SK-N-SH treated with all-trans-retinoic acid at 6 μM for 48 hours (cell line): ENCODE results near the gene IYD.

Experiments
- ATAC-seq: fragments of 200-7000 bp; cut with Tn5 transposase; 3 replicates; pipeline ENCODE4 v1.9.1; 2020; ENCODE audit warnings: mild to moderate bottlenecking, moderate library complexity
- BACH2 ChIP-seq: fragments of 250-450 bp; sonication (Bioruptor Pico); IDR thresholded peaks from 2 replicates; pipeline ENCODE4 v1.9.0; 2021; ENCODE audit warnings: mild to moderate bottlenecking, borderline replicate concordance
- CSDC2 ChIP-seq: fragments of 250-450 bp; sonication (Bioruptor Pico); IDR thresholded peaks from 2 replicates; pipeline ENCODE4 v1.5.0; 2020; ENCODE audit warnings: mild to moderate bottlenecking, moderate library complexity
- ESRRG ChIP-seq: fragments of 250-450 bp; sonication (Bioruptor Pico); IDR thresholded peaks from 2 replicates; pipeline ENCODE4 v1.6.1; 2021; ENCODE audit warnings: mild to moderate bottlenecking
- GLIS3 ChIP-seq: fragments of 250-450 bp; sonication (Bioruptor Pico); IDR thresholded peaks from 2 replicates; pipeline ENCODE4 v1.5.0; 2020; ENCODE audit warnings: mild to moderate bottlenecking, moderate library complexity
- ISL1 ChIP-seq: fragments of 250-450 bp; sonication (Bioruptor Pico); IDR thresholded peaks from 2 replicates; pipeline ENCODE4 v2.1.2; 2022; ENCODE audit warnings: mild to moderate bottlenecking, moderate library complexity
- OSR1 ChIP-seq: fragments of 250-450 bp; sonication (Bioruptor Pico); IDR thresholded peaks from 2 replicates; pipeline ENCODE4 v1.8.0; 2022; ENCODE audit warnings: moderate library complexity, mild to moderate bottlenecking, inconsistent platforms
- PPARA ChIP-seq: fragments of 250-450 bp; sonication (Bioruptor Pico); IDR thresholded peaks from 2 replicates; pipeline ENCODE4 v1.5.0; 2020; ENCODE audit warnings: mild to moderate bottlenecking, borderline replicate concordance
- RARB ChIP-seq: fragments of 250-450 bp; sonication (Bioruptor Pico); IDR thresholded peaks from 2 replicates; pipeline ENCODE4 v1.8.0; 2021; ENCODE audit warnings: mild to moderate bottlenecking, moderate library complexity
- SNAI2 ChIP-seq: fragments of 250-450 bp; sonication (Bioruptor Pico); IDR thresholded peaks from 2 replicates; pipeline ENCODE4 v1.5.0; 2020; ENCODE audit warnings: mild to moderate bottlenecking, moderate library complexity
- TCF4 ChIP-seq: fragments of 250-450 bp; sonication (Bioruptor Pico); IDR thresholded peaks from 2 replicates; pipeline ENCODE4 v1.8.0; 2021; ENCODE audit warnings: mild to moderate bottlenecking, moderate library complexity, borderline replicate concordance
- TOX ChIP-seq: fragments of 250-450 bp; sonication (Bioruptor Pico); IDR thresholded peaks from 2 replicates; pipeline ENCODE4 v1.8.0; 2021; ENCODE audit warnings: mild to moderate bottlenecking, moderate library complexity, borderline replicate concordance
- ZC3H10 ChIP-seq: fragments of 250-450 bp; sonication (Bioruptor Pico); IDR thresholded peaks from 2 replicates; pipeline ENCODE4 v1.5.1; 2021; ENCODE audit warnings: mild to moderate bottlenecking, moderate library complexity
- ZFP3 ChIP-seq: fragments of 250-450 bp; sonication (Bioruptor Pico); IDR thresholded peaks from 2 replicates; pipeline ENCODE4 v1.5.0; 2020; ENCODE audit warnings: mild to moderate bottlenecking, moderate library complexity
- ZFP30 ChIP-seq: fragments of 450-650 bp; formaldehyde crosslinking; IDR thresholded peaks from 2 replicates; pipeline ENCODE4 v1.5.0; 2022; ENCODE audit warnings: mild to moderate bottlenecking, moderate library complexity
- ZNF565 ChIP-seq: fragments of 450-650 bp; formaldehyde crosslinking; conservative IDR thresholded peaks from 2 replicates; pipeline ENCODE4 v1.5.0; 2020; ENCODE audit warnings: low read depth, mild to moderate bottlenecking, moderate library complexity
- ZNF70 ChIP-seq: fragments of 450-650 bp; formaldehyde crosslinking; IDR thresholded peaks from 2 replicates; pipeline ENCODE4 v1.5.0; 2020; ENCODE audit warnings: mild to moderate bottlenecking, moderate library complexity
- ZNF8 ChIP-seq: fragments of 450-650 bp; formaldehyde crosslinking; IDR thresholded peaks from 2 replicates; pipeline ENCODE4 v1.5.0; 2020; ENCODE audit warnings: mild to moderate bottlenecking, moderate library complexity
- TF ChIP-seq, protein P1 (sequence below): fragments of 250-450 bp; sonication (Bioruptor Pico); IDR thresholded peaks from 2 replicates; pipeline ENCODE4 v1.8.0; 2021; ENCODE audit warnings: low read depth, mild to moderate bottlenecking, moderate library complexity, borderline replicate concordance
- TF ChIP-seq, protein P2 (sequence below): fragments of 250-450 bp; sonication (Bioruptor Pico); IDR thresholded peaks from 2 replicates; pipeline ENCODE4 v1.5.0; 2020; ENCODE audit warnings: mild to moderate bottlenecking, moderate library complexity
- TF ChIP-seq, protein P3 (sequence below): fragments of 250-450 bp; sonication (Bioruptor Pico); IDR thresholded peaks from 2 replicates; pipeline ENCODE4 v1.5.1; 2021; ENCODE audit warnings: mild to moderate bottlenecking, moderate library complexity
- TF ChIP-seq, protein P4 (sequence below): fragments of 250-450 bp; sonication (Bioruptor Pico); IDR thresholded peaks from 2 replicates; pipeline ENCODE4 v1.8.0; 2020; ENCODE audit warnings: mild to moderate bottlenecking, moderate library complexity, borderline replicate concordance
- TF ChIP-seq, protein P5 (sequence below): fragments of 250-450 bp; sonication (Bioruptor Pico); IDR thresholded peaks from 2 replicates; pipeline ENCODE4 v1.5.1; 2020; ENCODE audit warnings: low read depth, mild to moderate bottlenecking, moderate library complexity

Gene IYD

DNA sequence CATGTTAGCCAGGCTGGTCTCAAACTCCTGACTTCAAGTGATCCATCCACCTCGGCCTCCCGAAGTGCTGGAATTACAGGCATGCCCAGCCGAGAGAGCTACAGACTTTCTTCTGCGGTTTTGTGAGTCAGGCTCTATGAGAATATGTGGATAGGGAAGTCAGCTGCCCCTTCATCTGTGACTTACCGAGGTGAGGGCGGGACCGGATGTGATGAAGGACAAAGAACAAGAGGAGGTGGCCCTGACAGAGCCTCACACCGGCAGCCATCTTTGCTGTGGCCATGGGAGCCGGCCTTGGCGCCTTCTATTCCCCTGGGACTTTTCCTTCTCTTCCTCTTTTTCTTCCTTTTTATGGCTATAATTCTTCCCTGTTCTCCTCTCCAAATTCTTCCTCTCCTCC is 67.0 kb downstream of the IYD start (continued):
- TF ChIP-seq, protein P1, sequence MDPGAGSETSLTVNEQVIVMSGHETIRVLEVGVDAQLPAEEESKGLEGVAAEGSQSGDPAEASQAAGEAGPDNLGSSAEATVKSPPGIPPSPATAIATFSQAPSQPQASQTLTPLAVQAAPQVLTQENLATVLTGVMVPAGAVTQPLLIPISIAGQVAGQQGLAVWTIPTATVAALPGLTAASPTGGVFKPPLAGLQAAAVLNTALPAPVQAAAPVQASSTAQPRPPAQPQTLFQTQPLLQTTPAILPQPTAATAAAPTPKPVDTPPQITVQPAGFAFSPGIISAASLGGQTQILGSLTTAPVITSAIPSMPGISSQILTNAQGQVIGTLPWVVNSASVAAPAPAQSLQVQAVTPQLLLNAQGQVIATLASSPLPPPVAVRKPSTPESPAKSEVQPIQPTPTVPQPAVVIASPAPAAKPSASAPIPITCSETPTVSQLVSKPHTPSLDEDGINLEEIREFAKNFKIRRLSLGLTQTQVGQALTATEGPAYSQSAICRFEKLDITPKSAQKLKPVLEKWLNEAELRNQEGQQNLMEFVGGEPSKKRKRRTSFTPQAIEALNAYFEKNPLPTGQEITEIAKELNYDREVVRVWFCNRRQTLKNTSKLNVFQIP (CRISPR knock-in tag), result no peak
- TF ChIP-seq ESRRG (CRISPR knock-in tag) (no peak), BACH2 (CRISPR knock-in tag) (no peak), ZFP3 (CRISPR knock-in tag) (no peak)

DNA sequence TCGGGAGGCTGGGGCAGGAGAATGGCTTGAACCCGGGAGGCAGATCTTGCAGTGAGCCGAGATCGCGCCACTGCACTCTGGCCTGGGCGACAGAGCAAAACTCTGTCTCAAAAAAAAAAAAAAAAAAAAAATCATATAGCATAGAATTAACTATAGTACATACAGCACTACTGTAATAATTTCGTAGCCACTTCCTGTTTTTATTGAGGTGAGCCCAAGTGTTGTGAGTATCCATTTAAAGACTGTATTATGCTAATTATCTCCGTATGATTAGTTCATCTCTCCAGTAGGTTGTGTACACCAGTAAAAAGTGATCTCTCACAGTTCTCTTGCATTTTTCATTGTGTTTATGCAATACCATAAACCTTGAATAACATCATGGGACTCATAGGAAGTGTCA is 70.6 kb downstream of the IYD start:
- TF ChIP-seq ZNF8 (CRISPR knock-in tag) (no peak), TOX (CRISPR knock-in tag) (no peak), GLIS3 (CRISPR knock-in tag) (no peak), OSR1 (CRISPR knock-in tag) (no peak), ZNF565 (CRISPR knock-in tag) (no peak), ESRRG (CRISPR knock-in tag) (no peak), RARB (CRISPR knock-in tag) (no peak), ZC3H10 (no peak), PPARA (CRISPR knock-in tag) (no peak), ISL1 (no peak), ZFP3 (CRISPR knock-in tag) (no peak), CSDC2 (CRISPR knock-in tag) (no peak), TCF4 (CRISPR knock-in tag) (no peak), ZNF70 (no peak)
- TF ChIP-seq, protein P2, sequence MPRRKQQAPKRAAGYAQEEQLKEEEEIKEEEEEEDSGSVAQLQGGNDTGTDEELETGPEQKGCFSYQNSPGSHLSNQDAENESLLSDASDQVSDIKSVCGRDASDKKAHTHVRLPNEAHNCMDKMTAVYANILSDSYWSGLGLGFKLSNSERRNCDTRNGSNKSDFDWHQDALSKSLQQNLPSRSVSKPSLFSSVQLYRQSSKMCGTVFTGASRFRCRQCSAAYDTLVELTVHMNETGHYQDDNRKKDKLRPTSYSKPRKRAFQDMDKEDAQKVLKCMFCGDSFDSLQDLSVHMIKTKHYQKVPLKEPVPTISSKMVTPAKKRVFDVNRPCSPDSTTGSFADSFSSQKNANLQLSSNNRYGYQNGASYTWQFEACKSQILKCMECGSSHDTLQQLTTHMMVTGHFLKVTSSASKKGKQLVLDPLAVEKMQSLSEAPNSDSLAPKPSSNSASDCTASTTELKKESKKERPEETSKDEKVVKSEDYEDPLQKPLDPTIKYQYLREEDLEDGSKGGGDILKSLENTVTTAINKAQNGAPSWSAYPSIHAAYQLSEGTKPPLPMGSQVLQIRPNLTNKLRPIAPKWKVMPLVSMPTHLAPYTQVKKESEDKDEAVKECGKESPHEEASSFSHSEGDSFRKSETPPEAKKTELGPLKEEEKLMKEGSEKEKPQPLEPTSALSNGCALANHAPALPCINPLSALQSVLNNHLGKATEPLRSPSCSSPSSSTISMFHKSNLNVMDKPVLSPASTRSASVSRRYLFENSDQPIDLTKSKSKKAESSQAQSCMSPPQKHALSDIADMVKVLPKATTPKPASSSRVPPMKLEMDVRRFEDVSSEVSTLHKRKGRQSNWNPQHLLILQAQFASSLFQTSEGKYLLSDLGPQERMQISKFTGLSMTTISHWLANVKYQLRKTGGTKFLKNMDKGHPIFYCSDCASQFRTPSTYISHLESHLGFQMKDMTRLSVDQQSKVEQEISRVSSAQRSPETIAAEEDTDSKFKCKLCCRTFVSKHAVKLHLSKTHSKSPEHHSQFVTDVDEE (CRISPR knock-in tag), result no peak
- TF ChIP-seq, protein P3, sequence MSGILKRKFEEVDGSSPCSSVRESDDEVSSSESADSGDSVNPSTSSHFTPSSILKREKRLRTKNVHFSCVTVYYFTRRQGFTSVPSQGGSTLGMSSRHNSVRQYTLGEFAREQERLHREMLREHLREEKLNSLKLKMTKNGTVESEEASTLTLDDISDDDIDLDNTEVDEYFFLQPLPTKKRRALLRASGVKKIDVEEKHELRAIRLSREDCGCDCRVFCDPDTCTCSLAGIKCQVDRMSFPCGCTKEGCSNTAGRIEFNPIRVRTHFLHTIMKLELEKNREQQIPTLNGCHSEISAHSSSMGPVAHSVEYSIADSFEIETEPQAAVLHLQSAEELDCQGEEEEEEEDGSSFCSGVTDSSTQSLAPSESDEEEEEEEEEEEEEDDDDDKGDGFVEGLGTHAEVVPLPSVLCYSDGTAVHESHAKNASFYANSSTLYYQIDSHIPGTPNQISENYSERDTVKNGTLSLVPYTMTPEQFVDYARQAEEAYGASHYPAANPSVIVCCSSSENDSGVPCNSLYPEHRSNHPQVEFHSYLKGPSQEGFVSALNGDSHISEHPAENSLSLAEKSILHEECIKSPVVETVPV (CRISPR knock-in tag), result no peak
- TF ChIP-seq, protein P4, sequence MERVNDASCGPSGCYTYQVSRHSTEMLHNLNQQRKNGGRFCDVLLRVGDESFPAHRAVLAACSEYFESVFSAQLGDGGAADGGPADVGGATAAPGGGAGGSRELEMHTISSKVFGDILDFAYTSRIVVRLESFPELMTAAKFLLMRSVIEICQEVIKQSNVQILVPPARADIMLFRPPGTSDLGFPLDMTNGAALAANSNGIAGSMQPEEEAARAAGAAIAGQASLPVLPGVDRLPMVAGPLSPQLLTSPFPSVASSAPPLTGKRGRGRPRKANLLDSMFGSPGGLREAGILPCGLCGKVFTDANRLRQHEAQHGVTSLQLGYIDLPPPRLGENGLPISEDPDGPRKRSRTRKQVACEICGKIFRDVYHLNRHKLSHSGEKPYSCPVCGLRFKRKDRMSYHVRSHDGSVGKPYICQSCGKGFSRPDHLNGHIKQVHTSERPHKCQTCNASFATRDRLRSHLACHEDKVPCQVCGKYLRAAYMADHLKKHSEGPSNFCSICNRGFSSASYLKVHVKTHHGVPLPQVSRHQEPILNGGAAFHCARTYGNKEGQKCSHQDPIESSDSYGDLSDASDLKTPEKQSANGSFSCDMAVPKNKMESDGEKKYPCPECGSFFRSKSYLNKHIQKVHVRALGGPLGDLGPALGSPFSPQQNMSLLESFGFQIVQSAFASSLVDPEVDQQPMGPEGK (CRISPR knock-in tag), result no peak
- TF ChIP-seq, protein P5, sequence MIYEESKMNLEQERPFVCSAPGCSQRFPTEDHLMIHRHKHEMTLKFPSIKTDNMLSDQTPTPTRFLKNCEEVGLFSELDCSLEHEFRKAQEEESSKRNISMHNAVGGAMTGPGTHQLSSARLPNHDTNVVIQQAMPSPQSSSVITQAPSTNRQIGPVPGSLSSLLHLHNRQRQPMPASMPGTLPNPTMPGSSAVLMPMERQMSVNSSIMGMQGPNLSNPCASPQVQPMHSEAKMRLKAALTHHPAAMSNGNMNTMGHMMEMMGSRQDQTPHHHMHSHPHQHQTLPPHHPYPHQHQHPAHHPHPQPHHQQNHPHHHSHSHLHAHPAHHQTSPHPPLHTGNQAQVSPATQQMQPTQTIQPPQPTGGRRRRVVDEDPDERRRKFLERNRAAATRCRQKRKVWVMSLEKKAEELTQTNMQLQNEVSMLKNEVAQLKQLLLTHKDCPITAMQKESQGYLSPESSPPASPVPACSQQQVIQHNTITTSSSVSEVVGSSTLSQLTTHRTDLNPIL (CRISPR knock-in tag), result no peak
- no peak for ATAC-seq

DNA sequence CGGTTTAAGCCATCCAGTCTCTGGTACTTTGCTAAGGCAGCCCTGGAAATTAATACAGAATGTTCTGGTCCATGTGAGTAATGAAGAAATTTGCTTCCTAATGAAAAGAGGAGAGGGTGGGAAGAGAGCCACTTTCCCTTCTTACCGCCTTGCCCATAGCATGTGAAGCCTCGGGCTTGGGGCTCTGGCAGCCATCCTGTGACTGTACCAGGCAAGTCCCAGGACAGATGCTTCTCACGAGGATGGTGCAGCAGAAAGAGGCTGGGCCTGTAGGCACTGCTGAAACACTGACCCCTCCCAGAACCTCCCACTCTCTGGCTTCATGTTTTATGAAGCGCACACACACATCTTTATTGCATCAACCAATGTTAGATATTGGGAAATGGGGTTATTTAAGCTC is 74.8 kb downstream of the IYD start:
- TF ChIP-seq, protein P3 (CRISPR knock-in tag), result no peak
- TF ChIP-seq TCF4 (CRISPR knock-in tag) (no peak), BACH2 (CRISPR knock-in tag) (no peak), RARB (CRISPR knock-in tag) (no peak), SNAI2 (CRISPR knock-in tag) (no peak), ZFP30 (CRISPR knock-in tag) (no peak), PPARA (CRISPR knock-in tag) (no peak), ESRRG (CRISPR knock-in tag) (no peak), ZNF8 (CRISPR knock-in tag) (no peak), ZNF70 (no peak), GLIS3 (CRISPR knock-in tag) (no peak), ZFP3 (CRISPR knock-in tag) (no peak)
- TF ChIP-seq, protein P5 (CRISPR knock-in tag), result no peak
- no peak for ATAC-seq
